HL-60 (cell line): ENCODE data around the gene SORCS2.

Source experiments
- DNase-seq, 2 experiments: peaks; one replicate each; pipeline ENCODE4 v3.0.0-alpha.2; 2010 to 2020; ENCODE audit warnings: low read depth in 1 of 2, low spot score in 1 of 2
- H3K27ac ChIP-seq: fragments of 250-450 bp; sonication (Bioruptor Pico); replicated peaks from 2 replicates; pipeline ENCODE4 v1.5.1; 2020; ENCODE audit warnings: mild to moderate bottlenecking, moderate library complexity
- H3K27me3 ChIP-seq: fragments of 250-450 bp; sonication (Bioruptor Pico); 2 replicates; pipeline ENCODE4 v1.5.1; 2021; ENCODE audit warnings: mild to moderate bottlenecking, moderate library complexity; ENCODE audit not compliant: insufficient read depth, poor library complexity, severe bottlenecking
- H3K4me3 ChIP-seq: replicated peaks from 2 replicates; pipeline ENCODE4 v1.5.1; 2011; ENCODE audit warnings: mild to moderate bottlenecking, control low read depth, low read length; ENCODE audit not compliant: insufficient read depth
- GABPA ChIP-seq: IDR thresholded peaks from 2 replicates; pipeline ENCODE4 v1.6.1; 2012; ENCODE audit warnings: low read depth
- POLR2AphosphoS5 ChIP-seq: IDR thresholded peaks from 2 replicates; pipeline ENCODE4 v1.6.1; 2012; ENCODE audit warnings: low read depth
- REST ChIP-seq: IDR thresholded peaks from 2 replicates; pipeline ENCODE4 v1.6.1; 2012; ENCODE audit warnings: low read depth; ENCODE audit not compliant: insufficient replicate concordance
- SPI1 ChIP-seq: IDR thresholded peaks from 2 replicates; pipeline ENCODE4 v1.6.1; 2012; ENCODE audit warnings: low read depth, mild to moderate bottlenecking, borderline replicate concordance
- TF ChIP-seq, protein P1 (sequence below): IDR thresholded peaks from one replicate; pipeline ENCODE4 v1.5.1; 2011; ENCODE audit warnings: low read length, control low read depth, inconsistent platforms; ENCODE audit not compliant: insufficient read depth

The SORCS2 gene

GRCh38 chr4:7201420-7202305, 9.3 kb downstream of the SORCS2 start:
- no peak overlapping the region for H3K4me3 ChIP-seq
- DNase-seq = no peak
- TF ChIP-seq, protein P1, sequence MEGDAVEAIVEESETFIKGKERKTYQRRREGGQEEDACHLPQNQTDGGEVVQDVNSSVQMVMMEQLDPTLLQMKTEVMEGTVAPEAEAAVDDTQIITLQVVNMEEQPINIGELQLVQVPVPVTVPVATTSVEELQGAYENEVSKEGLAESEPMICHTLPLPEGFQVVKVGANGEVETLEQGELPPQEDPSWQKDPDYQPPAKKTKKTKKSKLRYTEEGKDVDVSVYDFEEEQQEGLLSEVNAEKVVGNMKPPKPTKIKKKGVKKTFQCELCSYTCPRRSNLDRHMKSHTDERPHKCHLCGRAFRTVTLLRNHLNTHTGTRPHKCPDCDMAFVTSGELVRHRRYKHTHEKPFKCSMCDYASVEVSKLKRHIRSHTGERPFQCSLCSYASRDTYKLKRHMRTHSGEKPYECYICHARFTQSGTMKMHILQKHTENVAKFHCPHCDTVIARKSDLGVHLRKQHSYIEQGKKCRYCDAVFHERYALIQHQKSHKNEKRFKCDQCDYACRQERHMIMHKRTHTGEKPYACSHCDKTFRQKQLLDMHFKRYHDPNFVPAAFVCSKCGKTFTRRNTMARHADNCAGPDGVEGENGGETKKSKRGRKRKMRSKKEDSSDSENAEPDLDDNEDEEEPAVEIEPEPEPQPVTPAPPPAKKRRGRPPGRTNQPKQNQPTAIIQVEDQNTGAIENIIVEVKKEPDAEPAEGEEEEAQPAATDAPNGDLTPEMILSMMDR = no peak
- no peak for TF ChIP-seq REST
- TF ChIP-seq GABPA = no peak
- TF ChIP-seq POLR2AphosphoS5 = no peak
- TF ChIP-seq SPI1 = no peak
- H3K27ac ChIP-seq = no peak overlapping the region
- peaks cover 2% of the 10 kb centered on the region for H3K27me3 ChIP-seq

DNA sequence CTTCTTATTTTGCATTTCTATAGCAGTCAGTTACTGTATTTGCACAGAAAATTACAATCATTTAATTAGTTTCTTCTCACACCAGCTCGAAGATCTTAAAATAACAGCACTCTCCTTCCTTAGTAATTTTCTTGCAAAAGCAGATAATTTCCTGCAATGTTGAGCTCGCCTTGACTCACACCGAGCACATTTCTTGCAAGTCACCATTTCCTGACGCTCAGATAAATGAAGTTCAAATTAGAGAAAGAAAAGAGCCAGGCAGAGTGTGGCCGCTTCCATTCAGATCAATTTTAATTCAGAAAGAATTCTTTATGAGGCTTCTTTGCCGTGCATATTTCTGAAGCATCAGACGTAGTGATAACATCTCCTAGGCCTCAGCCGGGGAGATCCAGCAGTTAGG, 10.1 kb downstream of the SORCS2 start:
- H3K27ac ChIP-seq = no peak overlapping the region
- peaks cover 2% of the 10 kb centered on the region for H3K27me3 ChIP-seq
- TF ChIP-seq GABPA = no peak
- TF ChIP-seq, protein P1 = no peak
- no peak for TF ChIP-seq SPI1
- TF ChIP-seq POLR2AphosphoS5 = no peak
- no peak for TF ChIP-seq REST

DNA sequence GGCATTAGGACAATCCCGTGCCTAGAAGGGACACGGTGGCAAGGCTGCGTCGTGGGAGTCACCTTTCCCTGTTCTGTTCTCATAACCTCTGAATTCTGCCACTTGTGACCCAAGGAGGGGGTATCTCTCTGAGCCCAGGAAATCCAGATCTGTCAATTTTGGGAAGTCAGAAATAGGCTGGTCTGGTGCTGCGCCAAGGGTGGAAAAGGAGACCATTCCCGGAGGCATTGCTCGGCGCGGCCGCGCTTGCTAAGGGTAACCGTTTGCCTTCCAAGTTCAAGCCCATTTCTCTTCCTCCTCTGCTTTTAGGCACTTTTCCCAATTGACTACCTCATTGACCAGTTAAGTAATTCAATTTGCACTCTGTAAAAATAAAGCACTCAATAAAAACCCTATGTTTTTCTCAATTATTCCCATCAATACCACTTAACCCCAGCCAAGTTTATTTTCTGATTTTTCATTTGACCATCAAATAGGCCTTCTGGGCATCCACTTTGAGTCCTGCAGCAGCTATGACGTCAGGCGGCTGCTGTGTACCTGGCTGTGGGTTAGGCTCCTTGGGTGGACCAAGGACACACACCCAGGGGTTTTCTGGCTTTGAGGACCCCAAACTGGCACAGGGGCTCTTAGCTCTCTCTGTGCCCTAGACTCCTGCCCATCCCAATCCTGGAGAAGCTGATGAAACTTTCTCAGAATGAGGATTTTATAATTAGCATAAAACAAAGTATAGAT, 12.5 kb downstream of the SORCS2 start:
- no peak for DNase-seq
- no peak for TF ChIP-seq SPI1
- TF ChIP-seq GABPA = no peak
- TF ChIP-seq, protein P1 = no peak
- no peak for TF ChIP-seq POLR2AphosphoS5
- TF ChIP-seq REST = no peak
- Histone ChIP-seq H3K27ac (no peak overlapping the region), H3K27me3 (peaks cover 2% of the 10 kb centered on the region), H3K4me3 (no peak overlapping the region)

More for the DNA sequence above, 10.1 kb downstream of the SORCS2 start:
- no peak for DNase-seq
- H3K4me3 ChIP-seq = no peak overlapping the region
